GM12865 (cell line): Measurements from ENCODE around the gene NTNG1.

ENCODE experiments used
- DNase-seq: peaks from one replicate; pipeline ENCODE4 v3.0.0; 2010; ENCODE audit warnings: low read depth
- H3K4me3 ChIP-seq: 2 replicates; pipeline ENCODE4 v1.5.1; 2011; ENCODE audit warnings: mild to moderate bottlenecking, low read depth, low read length, control low read depth
- CTCF ChIP-seq: IDR thresholded peaks from 2 replicates; pipeline ENCODE4 v1.5.1; 2011; ENCODE audit warnings: low read length, control low read depth, low read depth, inconsistent platforms; ENCODE audit not compliant: insufficient read depth; ENCODE audit errors: missing control alignments

Gene NTNG1

DNA sequence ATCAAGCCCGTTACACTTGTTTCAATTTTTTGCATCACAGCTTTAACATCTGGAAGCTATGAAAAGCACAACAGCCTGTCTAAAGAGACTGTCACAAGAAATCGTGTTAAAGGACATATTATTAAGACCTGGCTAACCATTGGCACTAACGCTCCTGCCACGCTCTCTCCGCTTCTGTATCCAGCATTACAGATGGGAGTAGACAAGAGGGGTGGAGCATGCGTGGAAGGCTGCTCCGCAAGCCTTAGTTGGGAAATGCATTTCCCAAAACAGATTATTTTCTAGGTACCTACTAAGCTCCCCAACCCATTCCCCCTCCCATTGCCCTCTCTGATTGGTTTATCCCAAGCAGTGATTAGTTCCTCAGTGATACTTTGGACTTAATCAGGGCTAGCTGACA is 72.4 kb downstream of the NTNG1 start:
- no peak for DNase-seq
- H3K4me3 ChIP-seq, result no peak overlapping the region
- TF ChIP-seq CTCF, result no peak

DNA sequence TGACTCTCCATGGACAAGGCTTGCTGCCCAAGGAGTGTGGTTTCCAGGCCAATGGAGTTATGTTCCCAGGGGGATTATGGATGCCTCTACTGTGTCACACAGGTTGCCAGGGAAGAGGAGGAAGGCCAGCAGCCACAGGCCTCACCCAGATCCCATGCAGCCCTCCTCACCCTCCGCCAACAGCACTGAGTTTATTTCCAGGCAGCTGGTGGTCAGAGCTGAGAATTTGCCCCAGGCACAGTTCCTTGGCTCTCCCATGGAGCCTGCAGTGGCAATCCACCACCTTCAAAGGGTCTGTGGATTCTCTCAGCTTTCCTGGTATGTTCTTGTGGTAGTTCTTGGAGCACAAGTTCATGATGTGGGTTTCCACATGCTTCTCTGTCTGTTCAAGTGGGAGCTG is 79.2 kb downstream of the NTNG1 start:
- no peak for DNase-seq
- no peak for TF ChIP-seq CTCF
- H3K4me3 ChIP-seq, result no peak overlapping the region

DNA sequence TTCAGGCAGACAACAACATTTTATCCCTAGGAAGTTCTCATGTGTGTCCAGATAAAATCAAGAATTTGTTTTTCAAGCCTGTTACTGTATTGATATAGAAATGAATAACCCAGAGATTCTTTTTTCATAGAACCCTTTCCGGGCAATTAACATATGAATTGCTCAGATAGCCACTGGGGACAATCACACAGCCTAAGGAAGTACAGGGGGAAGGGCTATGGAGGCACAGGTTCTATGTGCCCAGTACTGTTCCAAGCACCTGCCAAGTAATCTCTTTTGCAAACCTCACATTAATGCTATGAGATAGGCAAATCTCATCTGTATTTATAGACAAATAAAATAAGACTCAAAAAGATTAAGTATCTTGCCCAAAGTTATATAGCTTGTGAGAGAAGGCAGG is 84.9 kb downstream of the NTNG1 start:
- H3K4me3 ChIP-seq, result no peak overlapping the region
- no peak for DNase-seq
- TF ChIP-seq CTCF, result no peak

DNA sequence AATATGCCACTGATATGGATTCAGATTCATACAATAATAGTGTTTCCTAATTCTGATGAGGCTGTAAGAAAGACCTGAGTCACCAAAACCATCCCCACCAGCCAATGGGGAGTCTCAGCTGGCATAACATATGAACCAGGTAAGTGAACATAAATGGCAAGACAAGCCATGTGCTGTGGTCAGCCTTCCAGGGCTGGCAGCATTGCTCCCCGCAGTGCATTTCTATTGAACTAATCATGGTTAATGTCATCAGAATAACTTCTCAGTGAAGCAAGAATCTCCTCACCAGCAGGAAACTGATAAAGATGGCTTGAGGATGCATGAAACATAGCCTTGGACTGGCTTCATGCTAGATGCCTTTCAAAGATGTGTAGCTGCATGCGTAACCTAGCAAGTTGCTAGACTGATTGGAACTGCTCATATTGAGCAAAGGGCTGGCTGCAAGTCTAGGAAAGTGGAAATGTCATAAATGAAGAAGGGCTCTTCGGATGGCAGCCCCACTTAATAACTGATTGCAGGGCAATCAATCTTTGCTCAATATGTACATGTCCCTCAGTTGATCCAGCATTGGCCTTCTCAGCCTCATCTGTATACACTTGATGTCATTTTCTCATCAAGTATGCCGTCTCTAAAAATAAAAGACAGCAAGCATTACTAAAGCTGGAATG is 88.0 kb downstream of the NTNG1 start:
- no peak for TF ChIP-seq CTCF
- DNase-seq, result no peak
- no peak overlapping the region for H3K4me3 ChIP-seq

- no peak for TF ChIP-seq CTCF
- no peak overlapping the region for H3K4me3 ChIP-seq
These were observed 88.9 kb downstream of the NTNG1 start for GRCh38 chr1:107229711-107230110.

GRCh38 chr1:107230121-107230520 is 89.3 kb downstream of the NTNG1 start:
- no peak overlapping the region for H3K4me3 ChIP-seq
- TF ChIP-seq CTCF, result no peak
- no peak for DNase-seq

More at GRCh38 chr1:107229711-107230110, 88.9 kb downstream of the NTNG1 start:
- DNase-seq, result no peak

GRCh38 chr1:107231291-107231690 is 90.5 kb downstream of the NTNG1 start:
- DNase-seq, result no peak
- no peak for TF ChIP-seq CTCF
- H3K4me3 ChIP-seq, result no peak overlapping the region
